A549 (cell line): Measurements from ENCODE around the gene GPX3.

ENCODE experiments used
- EHF ChIP-seq: fragments of 250-450 bp; sonication (Bioruptor Pico); IDR thresholded peaks from 2 replicates; pipeline ENCODE4 v1.5.0; 2020; ENCODE audit warnings: mild to moderate bottlenecking
- HES2 ChIP-seq: fragments of >200 bp; sonication (Bioruptor Twin); formaldehyde crosslinking; IDR thresholded peaks from 2 replicates; pipeline ENCODE4 v1.6.1; 2016
- HMGXB4 ChIP-seq: fragments of 250-450 bp; sonication (Bioruptor Pico); IDR thresholded peaks from 2 replicates; pipeline ENCODE4 v1.5.0; 2021; ENCODE audit warnings: mild to moderate bottlenecking, moderate library complexity, borderline replicate concordance
- KDM1A ChIP-seq: fragments of 200-600 bp; sonication (generic); IDR thresholded peaks from 2 replicates; pipeline ENCODE4 v1.6.1; 2016; ENCODE audit warnings: low read depth, mild to moderate bottlenecking
- MYC ChIP-seq: IDR thresholded peaks from 2 replicates; pipeline ENCODE4 v1.6.1; 2012; ENCODE audit warnings: mild to moderate bottlenecking, inconsistent platforms, low read length, improper control_type of control experiment, borderline replicate concordance
- PHF8 ChIP-seq: fragments of 200-600 bp; sonication (generic); IDR thresholded peaks from 2 replicates; pipeline ENCODE4 v1.6.1; 2016; ENCODE audit warnings: low read depth, mild to moderate bottlenecking, antibody characterized with exemption, moderate library complexity, borderline replicate concordance
- POLR2A ChIP-seq: IDR thresholded peaks from 2 replicates; pipeline ENCODE4 v1.6.1; 2012; ENCODE audit warnings: mild to moderate bottlenecking, low read length
- RAD21 ChIP-seq, 2 experiments: fragments of >200 bp in 1 of 2; sonication (Bioruptor Twin) in 1 of 2; formaldehyde crosslinking in 1 of 2; IDR thresholded peaks in 1 of 2; conservative IDR thresholded peaks in 1 of 2; 2 replicates in 1 of 2; 3 replicates in 1 of 2; pipeline ENCODE4 v1.6.1; 2012 to 2018; ENCODE audit warnings: inconsistent platforms in 1 of 2
- TP53 ChIP-seq: fragments of 250-450 bp; sonication (Bioruptor Pico); IDR thresholded peaks from 2 replicates; pipeline ENCODE4 v1.5.0; 2021; ENCODE audit warnings: mild to moderate bottlenecking, moderate library complexity
- ZC3H11A ChIP-seq: fragments of 450-650 bp; IDR thresholded peaks from 2 replicates; pipeline ENCODE4 v1.6.1; 2014; ENCODE audit warnings: antibody characterized with exemption, mild to moderate bottlenecking
- ZFP36 ChIP-seq: fragments of 450-650 bp; IDR thresholded peaks from 2 replicates; pipeline ENCODE4 v1.6.1; 2014; ENCODE audit warnings: borderline replicate concordance; ENCODE audit not compliant: partially characterized antibody
- TF ChIP-seq, protein P1 (sequence below): fragments of >200 bp; sonication (Bioruptor Twin); formaldehyde crosslinking; IDR thresholded peaks from 3 replicates; pipeline ENCODE4 v1.5.1; 2016
- TF ChIP-seq, protein P2 (sequence below): fragments of 450-650 bp; IDR thresholded peaks from 2 replicates; pipeline ENCODE4 v1.6.1; 2014; ENCODE audit warnings: antibody characterized with exemption

DNA sequence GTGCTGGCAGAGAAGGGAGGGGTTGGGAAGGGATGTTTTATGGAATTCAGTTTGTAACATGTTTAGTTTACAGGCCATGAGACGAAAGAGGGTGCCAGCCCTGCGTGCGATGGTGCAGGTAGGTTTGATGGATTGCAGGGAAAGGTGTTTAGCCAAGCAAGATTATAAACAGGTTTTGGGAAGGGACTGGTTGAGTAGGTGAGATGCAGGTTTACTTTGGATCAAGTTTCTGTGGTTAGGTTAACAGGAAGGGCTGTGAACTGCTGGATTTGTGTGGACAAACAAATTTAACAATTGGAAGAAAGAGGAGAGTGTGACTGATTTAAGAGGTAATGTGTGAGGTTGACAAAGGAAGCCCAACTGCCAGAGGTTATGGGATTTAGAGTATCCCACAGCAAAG is 32.6 kb upstream of the GPX3 start:
- TF ChIP-seq, protein P1, sequence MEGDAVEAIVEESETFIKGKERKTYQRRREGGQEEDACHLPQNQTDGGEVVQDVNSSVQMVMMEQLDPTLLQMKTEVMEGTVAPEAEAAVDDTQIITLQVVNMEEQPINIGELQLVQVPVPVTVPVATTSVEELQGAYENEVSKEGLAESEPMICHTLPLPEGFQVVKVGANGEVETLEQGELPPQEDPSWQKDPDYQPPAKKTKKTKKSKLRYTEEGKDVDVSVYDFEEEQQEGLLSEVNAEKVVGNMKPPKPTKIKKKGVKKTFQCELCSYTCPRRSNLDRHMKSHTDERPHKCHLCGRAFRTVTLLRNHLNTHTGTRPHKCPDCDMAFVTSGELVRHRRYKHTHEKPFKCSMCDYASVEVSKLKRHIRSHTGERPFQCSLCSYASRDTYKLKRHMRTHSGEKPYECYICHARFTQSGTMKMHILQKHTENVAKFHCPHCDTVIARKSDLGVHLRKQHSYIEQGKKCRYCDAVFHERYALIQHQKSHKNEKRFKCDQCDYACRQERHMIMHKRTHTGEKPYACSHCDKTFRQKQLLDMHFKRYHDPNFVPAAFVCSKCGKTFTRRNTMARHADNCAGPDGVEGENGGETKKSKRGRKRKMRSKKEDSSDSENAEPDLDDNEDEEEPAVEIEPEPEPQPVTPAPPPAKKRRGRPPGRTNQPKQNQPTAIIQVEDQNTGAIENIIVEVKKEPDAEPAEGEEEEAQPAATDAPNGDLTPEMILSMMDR, result no peak
- TF ChIP-seq RAD21 (conservative IDR thresholded peaks at IDR 0.05 in 1 of 2, IDR thresholded peaks at IDR 0.05 in 1 of 2) (no peak), PHF8 (no peak), KDM1A (no peak), POLR2A (no peak), HES2 (no peak), TP53 (CRISPR knock-in tag) (no peak), MYC (no peak), ZFP36 (no peak), EHF (CRISPR knock-in tag) (no peak), HMGXB4 (no peak), ZC3H11A (no peak)
- TF ChIP-seq, protein P2, sequence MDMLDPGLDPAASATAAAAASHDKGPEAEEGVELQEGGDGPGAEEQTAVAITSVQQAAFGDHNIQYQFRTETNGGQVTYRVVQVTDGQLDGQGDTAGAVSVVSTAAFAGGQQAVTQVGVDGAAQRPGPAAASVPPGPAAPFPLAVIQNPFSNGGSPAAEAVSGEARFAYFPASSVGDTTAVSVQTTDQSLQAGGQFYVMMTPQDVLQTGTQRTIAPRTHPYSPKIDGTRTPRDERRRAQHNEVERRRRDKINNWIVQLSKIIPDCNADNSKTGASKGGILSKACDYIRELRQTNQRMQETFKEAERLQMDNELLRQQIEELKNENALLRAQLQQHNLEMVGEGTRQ, result no peak
